Measurements from ENCODE around the gene SORCS2. TPM values are rescaled to one million over a fixed set of nuclear protein-coding genes. Genes with fewer than 3 reads are reported as not detected.

The SORCS2 gene
- total and polyA plus RNA-seq, 4 donors = 2.2 to 7.7 (median 2.5) TPM

- ATAC-seq (ENCODE audit: insufficient read depth, low FRiP score) = no peak
These were observed 442.4 kb downstream of the SORCS2 start for GRCh38 chr4:7634661-7635251.

GRCh38 chr4:7635445-7636239 is 443.3 kb downstream of the SORCS2 start:
- 47 to 64% methylated on average over 25 of the region's 25 CpGs for WGBS, 2 donors
- ATAC-seq (ENCODE audit: insufficient read depth, low FRiP score) (no peak), DNase-seq (no peak)
- Histone ChIP-seq H3K4me1 (ENCODE audit: control insufficient read depth in 5 of 5, insufficient read depth in 5 of 5, low read length in 5 of 5) (peaks cover 0 to 3% (median 0%) of the 10 kb centered on the region in 5 donors), H3K9me3 (ENCODE audit: control insufficient read depth in 4 of 4, insufficient read depth in 3 of 4, low read length in 3 of 4) (no peaks in the 10 kb centered on the region), H3K27ac (ENCODE audit: low read depth in 1 of 2, low read length in 1 of 2) (no peak overlapping the region), H3K27me3 (ENCODE audit: control insufficient read depth in 3 of 3, insufficient read depth in 3 of 3, low read length in 2 of 3) (peaks cover 0 to 24% (median 7%) of the 10 kb centered on the region in 3 donors), H3K4me3 (no peak overlapping the region), H3K9ac (ENCODE audit: insufficient read depth in 1 of 2, low read length in 2 of 2) (no peak overlapping the region), H3K36me3 (ENCODE audit: control insufficient read depth in 4 of 4, insufficient read depth in 4 of 4, low read length in 4 of 4) (no peaks in the 10 kb centered on the region)
- no peak for TF ChIP-seq CTCF (IDR thresholded peaks at IDR 0.05; ENCODE audit: control extremely low read depth, extremely low read depth)

More at GRCh38 chr4:7634661-7635251, 442.4 kb downstream of the SORCS2 start:
- 22 to 33% methylated on average over 12 of the region's 12 CpGs for WGBS, 2 donors
- no peak for TF ChIP-seq CTCF (IDR thresholded peaks at IDR 0.05; ENCODE audit: control extremely low read depth, extremely low read depth)
- Histone ChIP-seq H3K9ac (ENCODE audit: insufficient read depth in 1 of 2, low read length in 2 of 2) (no peak overlapping the region), H3K4me1 (ENCODE audit: control insufficient read depth in 5 of 5, insufficient read depth in 5 of 5, low read length in 5 of 5) (peaks cover 0 to 3% (median 0%) of the 10 kb centered on the region in 5 donors), H3K4me3 (no peak overlapping the region), H3K9me3 (ENCODE audit: control insufficient read depth in 4 of 4, insufficient read depth in 3 of 4, low read length in 3 of 4) (peaks cover 0 to 3% (median 0%) of the 10 kb centered on the region in 4 donors), H3K27ac (ENCODE audit: low read depth in 1 of 2, low read length in 1 of 2) (no peak overlapping the region), H3K36me3 (ENCODE audit: control insufficient read depth in 4 of 4, insufficient read depth in 4 of 4, low read length in 4 of 4) (no peaks in the 10 kb centered on the region), H3K27me3 (ENCODE audit: control insufficient read depth in 3 of 3, insufficient read depth in 3 of 3, low read length in 2 of 3) (peaks cover 0 to 21% (median 7%) of the 10 kb centered on the region in 3 donors)
- DNase-seq = no peak

DNA sequence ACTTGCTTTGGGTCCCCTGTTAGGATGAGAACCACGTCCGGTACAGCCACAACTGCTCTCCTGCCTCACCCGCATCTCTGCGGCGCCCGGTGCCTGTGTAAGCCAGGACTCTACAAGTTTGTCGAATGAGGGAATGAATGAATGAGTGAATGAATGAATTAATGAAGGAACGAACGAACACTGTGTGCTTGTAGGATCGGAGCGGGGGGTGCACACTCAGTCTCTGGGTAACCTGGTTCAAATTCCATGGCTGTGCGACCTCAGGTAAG is 443.8 kb downstream of the SORCS2 start:
- H3K27me3 ChIP-seq (ENCODE audit: control insufficient read depth in 3 of 3, insufficient read depth in 3 of 3, low read length in 2 of 3) = peaks cover 0 to 23% (median 7%) of the 10 kb centered on the region in 3 donors
- no peak overlapping the region for H3K9ac ChIP-seq (ENCODE audit: insufficient read depth in 1 of 2, low read length in 2 of 2)
- peaks cover 0 to 3% (median 0%) of the 10 kb centered on the region in 5 donors for H3K4me1 ChIP-seq (ENCODE audit: control insufficient read depth in 5 of 5, insufficient read depth in 5 of 5, low read length in 5 of 5)
- ATAC-seq (ENCODE audit: insufficient read depth, low FRiP score) (no peak), DNase-seq (no peak)
- no peak overlapping the region for H3K27ac ChIP-seq (ENCODE audit: low read depth in 1 of 2, low read length in 1 of 2)
- no peak for TF ChIP-seq CTCF (IDR thresholded peaks at IDR 0.05; ENCODE audit: control extremely low read depth, extremely low read depth)
- H3K36me3 ChIP-seq (ENCODE audit: control insufficient read depth in 4 of 4, insufficient read depth in 4 of 4, low read length in 4 of 4) = no peaks in the 10 kb centered on the region
- no peaks in the 10 kb centered on the region for H3K9me3 ChIP-seq (ENCODE audit: control insufficient read depth in 4 of 4, insufficient read depth in 3 of 4, low read length in 3 of 4)
- 95% methylated on average over 12 of the region's 12 CpGs for WGBS, 2 donors
- no peak overlapping the region for H3K4me3 ChIP-seq
